Activated CD4-positive, alpha-beta T cell treated with anti-CD3 and anti-CD28 coated beads, Interleukin-10, Interleukin-2, amounts not matched to agents 100 ng/mL and 50 ng/mL, durations not matched to agents 16 hours and 8 hours (primary cell): ENCODE measurements around the gene AP2M1.
"Not testable (repeated sequence)": the region's sequence is repeated elsewhere in the genome, so short reads cannot be mapped to it uniquely, and the experiment has no call there.

Experiments
- DNase-seq: peaks from one replicate; pipeline ENCODE4 v3.0.0-alpha.2; 2020

The AP2M1 gene

GRCh38 chr3:184174646-184175492, at the start of gene AP2M1:
Gene AP2M1 (plus strand): TSS chr3:184174855. CDS start chr3:184176994, 2,139 bp downstream.
- peak; percentile 99 for DNase-seq

DNA sequence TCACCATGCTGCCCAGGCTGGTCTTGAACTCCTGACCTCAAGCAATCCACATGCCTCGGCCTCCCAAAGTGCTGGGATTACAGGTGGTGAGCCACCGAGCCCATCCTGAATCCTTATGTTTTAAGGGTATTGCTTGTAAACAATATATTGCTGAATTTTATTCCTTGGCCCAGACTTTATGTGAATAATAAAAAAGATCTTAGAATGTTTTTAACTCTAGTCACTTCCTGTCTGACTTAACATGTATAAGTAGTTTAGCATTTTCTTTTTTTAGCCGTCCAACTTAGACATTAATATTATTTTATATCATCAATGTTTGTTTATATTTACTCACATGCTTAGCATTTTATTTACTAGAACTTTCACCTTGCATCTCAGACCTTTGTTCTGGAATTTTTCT, 48.6 kb upstream of the AP2M1 start:
- DNase-seq = no peak

GRCh38 chr3:184129012-184129411, 45.6 kb upstream of the AP2M1 start:
- DNase-seq = peak; percentile 26

- no peak for DNase-seq
These were observed 41.7 kb upstream of the AP2M1 start for GRCh38 chr3:184132945-184133344.

DNA sequence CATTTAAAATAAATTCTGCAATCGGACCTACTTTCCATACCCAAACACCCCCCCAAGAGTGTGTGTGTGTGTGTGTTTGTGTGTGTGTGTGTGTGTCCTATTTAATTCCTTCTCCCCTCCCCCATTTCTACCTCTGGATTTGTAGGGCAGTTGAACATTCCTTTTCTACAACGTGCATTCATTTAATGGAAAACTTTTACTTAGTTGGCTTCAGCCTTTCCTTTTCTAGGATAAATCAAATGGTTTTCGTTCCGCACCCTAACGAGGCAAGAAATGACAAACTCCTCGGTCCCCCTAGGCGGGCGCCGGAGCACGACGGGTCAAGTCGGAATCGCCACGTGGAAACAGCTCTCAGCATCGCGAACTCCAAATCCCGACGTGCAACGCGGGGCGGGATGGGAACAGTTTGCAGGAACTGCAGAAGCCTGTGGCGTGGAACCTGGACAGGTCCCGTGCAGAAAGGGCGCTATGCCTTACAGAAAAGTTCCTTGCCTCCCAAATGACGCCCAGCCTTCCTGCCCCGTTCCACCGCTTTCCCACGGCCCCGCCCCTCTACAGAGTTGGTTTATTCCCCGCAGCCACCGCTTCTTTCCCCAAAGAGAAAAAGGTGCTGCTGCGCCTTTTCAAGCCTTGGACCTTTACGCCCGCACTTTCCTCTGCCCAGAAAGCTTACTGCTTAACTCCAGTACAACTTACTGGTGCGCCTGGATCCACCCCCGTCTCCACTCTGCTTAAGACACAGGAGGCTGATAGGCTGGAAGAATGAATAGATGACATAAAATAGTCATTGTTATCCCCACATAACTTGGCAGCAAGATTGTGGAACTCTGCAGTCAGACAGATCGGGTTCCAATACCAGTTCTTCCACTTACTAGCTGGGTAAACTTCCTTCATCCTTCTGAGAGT, 40.6 kb upstream of the AP2M1 start:
- DNase-seq = peak; percentile 75

DNA sequence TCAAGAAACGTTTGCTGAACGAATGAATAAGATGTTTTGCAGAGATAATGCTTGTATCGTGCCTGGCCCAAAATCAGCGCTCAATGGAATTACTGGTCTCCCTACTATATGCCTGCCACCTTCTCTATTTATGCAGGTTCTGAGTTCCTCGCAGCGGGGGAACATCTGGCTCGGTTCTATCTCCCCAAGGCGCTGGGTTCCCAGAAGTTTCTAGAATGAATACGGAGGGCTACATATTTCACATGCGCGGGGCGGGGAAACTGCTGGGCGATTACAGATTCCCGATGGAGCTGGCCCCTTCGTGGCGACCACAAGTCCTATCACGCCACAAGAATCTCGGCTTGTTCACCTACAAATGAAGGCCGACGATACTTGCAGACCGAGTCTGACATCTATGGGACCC, 39.9 kb upstream of the AP2M1 start:
- no peak for DNase-seq

DNA sequence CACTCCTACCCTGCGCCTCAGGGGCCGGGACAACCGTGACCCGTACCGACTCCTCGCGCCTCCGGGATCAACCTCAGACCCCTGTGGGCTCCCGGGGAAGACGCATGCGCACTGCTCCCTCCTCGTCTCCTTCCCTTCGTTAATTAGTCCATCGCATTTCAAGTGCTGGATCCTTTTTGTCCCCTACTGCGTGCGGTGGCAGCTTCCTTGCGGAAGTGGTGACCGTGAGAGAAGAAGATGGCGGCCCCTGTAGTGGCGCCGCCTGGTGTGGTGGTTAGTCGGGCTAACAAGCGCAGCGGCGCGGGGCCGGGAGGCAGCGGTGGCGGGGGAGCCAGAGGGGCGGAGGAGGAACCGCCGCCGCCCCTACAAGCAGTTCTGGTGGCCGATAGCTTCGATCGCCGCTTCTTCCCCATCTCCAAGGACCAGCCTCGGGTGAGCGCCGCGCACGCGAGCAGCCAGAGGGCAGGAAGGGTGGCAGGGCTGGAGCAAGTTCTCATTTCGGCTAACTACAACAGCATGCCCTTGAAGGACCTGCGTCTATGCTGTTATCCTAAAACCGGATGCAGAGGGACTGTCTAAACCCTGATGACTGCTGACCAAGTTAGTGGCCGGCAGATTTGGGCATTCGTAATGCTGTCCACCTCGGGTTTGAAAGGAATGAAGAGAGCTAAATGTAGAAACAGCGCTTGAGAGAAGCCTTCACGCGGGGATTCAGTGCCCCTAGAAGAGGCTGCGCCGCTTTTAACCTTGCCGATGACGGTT, 39.3 kb upstream of the AP2M1 start, which contains the start of gene EIF2B5:
TSS of gene EIF2B5 (plus strand) at position 210 of the 762 bp plus-strand sequence. CDS start at position 238, 28 bp downstream.
- peak; percentile 94 for DNase-seq

DNA sequence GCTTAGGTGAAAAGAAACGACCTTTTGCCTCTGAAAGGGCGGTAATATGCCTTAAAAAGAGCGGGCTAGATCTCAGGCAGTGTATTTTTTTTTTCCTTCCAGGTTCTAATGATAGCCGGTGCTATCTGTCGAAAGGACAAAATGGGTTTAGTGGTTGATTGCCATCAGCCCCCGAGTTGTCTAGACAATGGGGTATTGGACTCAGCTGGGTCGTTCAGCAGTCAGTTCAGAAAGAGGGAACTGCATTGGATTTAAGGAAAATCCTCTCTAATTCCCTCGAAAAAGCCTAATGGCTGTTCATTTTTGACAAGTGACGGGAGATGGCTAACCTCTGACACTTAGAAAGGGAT, 38.8 kb upstream of the AP2M1 start:
- no peak for DNase-seq

DNA sequence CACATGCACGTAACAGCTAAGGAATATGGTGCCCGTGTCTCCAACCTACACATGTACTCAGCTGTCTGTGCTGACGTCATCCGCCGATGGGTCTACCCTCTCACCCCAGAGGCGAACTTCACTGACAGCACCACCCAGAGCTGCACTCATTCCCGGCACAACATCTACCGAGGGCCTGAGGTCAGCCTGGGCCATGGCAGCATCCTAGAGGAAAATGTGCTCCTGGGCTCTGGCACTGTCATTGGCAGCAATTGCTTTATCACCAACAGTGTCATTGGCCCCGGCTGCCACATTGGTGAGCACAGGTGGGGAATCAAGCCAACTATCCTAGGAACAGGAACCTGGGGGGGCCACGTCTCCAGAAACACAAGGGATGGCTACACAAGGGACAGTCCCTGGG, 34.2 kb upstream of the AP2M1 start:
- DNase-seq = no peak

- DNase-seq = no peak
These were observed 32.5 kb upstream of the AP2M1 start for GRCh38 chr3:184142199-184142598.

- DNase-seq = no peak
These were observed 31.3 kb upstream of the AP2M1 start for GRCh38 chr3:184143327-184143726.

GRCh38 chr3:184144505-184144904, 30.1 kb upstream of the AP2M1 start:
- no peak for DNase-seq

DNA sequence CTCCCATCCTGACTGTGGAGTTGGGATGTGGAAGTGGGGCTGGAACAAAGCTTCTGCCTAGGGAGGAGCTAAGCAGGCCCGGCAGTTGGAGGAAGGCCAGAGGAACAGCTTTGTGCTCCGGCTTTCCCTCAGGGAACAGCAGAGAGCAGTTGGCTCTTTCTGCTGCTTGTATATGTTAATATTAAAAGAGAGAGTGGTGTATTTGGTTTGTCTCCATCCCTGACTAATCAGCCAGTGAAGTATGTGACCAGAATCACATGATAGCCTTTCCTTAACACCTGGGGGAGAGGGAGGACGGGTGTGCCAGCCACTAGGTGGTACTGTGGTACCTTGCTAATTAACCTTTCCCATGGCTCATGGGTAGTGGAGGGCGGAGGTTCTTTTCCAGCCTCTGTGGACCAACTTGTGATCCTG, 29.5 kb upstream of the AP2M1 start:
- peak; percentile 28 for DNase-seq

DNA sequence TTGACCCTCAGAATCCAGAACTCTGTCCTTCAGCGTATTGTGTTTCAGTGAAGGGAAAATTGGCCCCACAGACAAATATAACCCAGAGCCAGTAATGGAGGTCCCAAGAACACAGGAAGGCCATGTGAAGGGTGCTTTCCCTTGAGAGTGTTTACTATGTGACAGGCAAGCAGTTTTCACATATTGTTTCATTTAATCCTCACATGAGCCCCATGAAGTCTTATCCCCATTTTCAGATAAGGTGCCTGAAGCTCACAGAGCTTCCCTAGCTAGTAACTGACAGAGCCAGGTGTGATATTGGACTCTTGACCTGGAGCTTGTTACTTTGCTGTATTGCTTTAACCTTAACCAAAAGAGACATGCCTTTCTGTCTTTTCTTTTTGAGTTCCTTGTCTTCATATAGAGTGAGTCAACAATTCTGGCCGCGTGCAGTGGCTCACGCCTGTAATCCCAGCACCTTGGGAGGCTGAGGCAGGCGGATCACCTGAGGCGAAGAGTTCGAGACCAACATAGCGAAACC, 28.8 kb upstream of the AP2M1 start:
- no peak for DNase-seq

DNA sequence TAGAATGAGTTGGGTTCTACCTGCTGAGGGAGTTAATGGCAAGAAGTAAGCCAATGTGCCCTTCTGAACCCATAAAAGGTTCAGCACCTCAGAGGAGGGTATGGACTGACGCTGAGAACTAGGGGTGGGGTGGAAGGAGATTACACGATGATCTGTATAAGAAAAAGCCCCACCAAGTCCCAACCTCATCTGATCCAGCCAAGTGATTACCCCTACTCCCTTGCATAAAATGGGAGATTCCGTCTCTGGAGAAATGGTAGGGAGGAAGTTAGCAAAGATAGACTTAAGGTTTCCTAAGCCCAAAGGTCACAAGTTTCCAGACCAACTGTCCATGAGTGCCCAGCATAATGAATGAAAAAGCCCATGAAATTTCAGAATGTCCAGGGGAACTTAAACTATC, 26.6 kb upstream of the AP2M1 start:
- DNase-seq = no peak

- DNase-seq = no peak
These were observed 25.5 kb upstream of the AP2M1 start for GRCh38 chr3:184149123-184149522.

GRCh38 chr3:184149770-184150169, 24.9 kb upstream of the AP2M1 start:
- not testable (repeated sequence) for DNase-seq

GRCh38 chr3:184154885-184155643, 19.6 kb upstream of the AP2M1 start, which contains the start of gene DVL3:
Gene DVL3 (plus strand): TSS chr3:184155377. CDS start chr3:184155636, 259 bp downstream.
- DNase-seq = peak; percentile 57

GRCh38 chr3:184155644-184156521, 18.8 kb upstream of the AP2M1 start:
- DNase-seq = peak; percentile 43

- DNase-seq = no peak
These were observed 18.1 kb upstream of the AP2M1 start for GRCh38 chr3:184156522-184156955.

DNA sequence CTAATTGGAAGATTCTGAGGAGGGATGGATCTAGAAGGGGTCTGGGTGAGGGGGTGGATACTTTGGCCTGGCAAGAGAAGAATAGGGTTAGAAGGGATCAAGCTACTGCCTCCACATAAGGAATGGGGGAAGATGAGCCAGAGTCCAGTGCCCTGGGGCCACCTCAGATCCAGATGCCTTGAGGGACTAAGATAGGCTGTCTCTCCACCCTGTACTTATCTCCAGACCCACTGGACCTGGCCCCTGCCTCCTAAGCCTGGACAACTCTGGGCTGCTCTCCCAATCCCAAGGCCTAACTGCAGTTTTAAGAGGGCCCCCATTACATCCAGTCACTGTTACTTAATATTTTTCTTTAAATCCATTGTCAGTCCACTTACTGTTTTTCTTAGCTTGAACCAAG, 17.4 kb upstream of the AP2M1 start:
- no peak for DNase-seq
